NCI-H2107 treated with DMSO at 0.1 percent for 48 hours (cell line): Measurements from ENCODE around the gene LMO7.

Source experiments
- DNase-seq: peaks from one replicate; lab custom pipeline; 2025; ENCODE audit not compliant: unreplicated experiment; lab: John Stamatoyannopoulos, UW

LMO7 gene

GRCh38 chr13:75836441-75836840 is 200.3 kb downstream of the LMO7 start:
- peak; percentile 44 for DNase-seq

GRCh38 chr13:75838366-75839005 is 202.4 kb downstream of the LMO7 start:
- no peak for DNase-seq

DNA sequence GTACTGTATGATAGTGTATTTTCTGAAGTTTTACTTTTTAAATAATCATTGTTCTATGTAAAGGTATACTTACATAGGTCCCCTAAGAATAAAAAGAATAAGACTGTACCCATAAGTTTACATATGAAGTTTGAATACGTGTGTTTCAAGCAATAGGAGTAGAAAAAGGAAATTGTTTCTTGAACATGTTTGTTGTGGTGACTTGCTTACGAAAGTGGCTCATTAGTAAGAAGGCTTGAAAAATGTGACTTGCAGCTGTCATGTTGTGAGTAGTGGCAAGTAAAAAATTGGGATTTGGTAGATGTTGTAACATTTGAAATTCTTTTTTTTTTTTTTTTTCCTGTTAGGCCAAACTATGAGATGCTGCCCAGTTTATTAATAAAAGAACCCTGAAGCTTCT is 203.3 kb downstream of the LMO7 start:
- DNase-seq, result no peak

DNA sequence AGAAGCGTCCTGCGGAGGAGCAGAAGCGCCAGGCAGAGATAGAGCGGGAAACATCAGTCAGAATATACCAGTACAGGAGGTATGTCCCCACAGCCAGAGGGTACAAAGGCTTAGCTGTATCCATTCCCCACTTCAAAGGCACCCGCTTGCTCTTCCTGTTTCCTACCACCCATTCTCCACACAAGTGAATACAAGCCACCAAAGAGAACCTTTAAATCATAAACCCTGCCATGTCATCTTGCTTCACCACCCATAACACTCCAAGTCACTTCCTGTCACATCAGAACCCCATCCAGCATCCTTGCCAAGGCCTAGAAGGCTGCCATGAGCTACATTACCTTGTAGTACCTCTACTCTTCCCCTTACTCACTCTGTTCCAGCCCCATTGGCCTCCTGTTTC is 205.8 kb downstream of the LMO7 start:
- DNase-seq, result no peak

DNA sequence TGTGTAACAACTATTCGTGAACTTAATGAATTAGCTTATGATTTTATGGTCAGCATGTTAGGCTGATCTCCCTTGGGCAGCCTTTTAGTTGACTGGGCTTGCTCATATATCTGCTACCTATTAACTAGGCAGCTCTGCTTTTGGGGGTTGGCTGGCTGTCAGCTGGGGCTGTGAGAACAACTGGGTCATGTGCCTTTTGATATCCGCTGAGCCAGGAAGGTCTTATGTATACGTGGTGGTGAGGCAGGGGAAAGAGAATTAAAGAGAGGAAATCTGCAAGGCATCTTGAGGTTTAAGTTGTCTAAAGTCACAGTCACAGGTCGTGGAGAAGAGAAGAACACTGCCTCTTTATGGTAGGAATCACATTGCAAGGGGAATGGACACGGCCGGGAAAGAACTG is 206.9 kb downstream of the LMO7 start:
- no peak for DNase-seq

DNA sequence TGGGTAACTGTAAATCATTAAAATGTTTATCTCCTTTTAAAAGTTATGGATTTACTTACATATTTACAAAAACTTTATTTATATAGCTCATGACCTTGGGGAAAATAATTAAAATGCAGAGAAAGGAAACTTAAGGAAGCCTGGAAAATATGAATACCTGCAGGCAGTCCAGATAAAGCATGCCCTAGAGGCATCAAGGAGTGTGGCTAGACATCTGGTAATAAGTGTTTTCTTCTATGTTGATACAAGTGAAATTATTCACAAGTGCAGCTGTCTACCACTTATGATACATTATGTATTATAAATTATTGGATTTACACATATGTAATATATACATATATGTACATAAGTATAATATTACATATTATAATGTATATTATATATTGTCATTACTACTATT is 207.9 kb downstream of the LMO7 start:
- DNase-seq, result no peak

DNA sequence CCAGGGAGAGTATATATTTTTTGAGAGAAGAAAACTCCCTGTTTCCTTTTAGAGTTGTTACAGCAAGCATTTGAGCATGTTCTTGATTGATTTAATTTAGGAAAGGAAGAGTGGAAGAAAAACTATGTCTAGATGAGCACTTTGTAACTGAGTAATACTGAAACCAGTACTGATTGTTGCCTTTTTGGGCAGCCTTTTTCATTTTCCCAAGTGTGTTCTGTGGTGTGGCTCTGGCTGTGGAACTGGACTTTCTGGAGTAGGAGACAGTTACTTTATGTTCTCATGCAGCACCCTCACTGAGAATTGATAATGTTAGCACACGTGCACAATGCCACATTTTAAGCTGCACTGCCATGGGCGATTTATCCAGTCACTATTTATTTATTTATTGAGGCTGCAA is 211.5 kb downstream of the LMO7 start:
- DNase-seq, result no peak

GRCh38 chr13:75850916-75851315 is 214.8 kb downstream of the LMO7 start:
- DNase-seq, result no peak

DNA sequence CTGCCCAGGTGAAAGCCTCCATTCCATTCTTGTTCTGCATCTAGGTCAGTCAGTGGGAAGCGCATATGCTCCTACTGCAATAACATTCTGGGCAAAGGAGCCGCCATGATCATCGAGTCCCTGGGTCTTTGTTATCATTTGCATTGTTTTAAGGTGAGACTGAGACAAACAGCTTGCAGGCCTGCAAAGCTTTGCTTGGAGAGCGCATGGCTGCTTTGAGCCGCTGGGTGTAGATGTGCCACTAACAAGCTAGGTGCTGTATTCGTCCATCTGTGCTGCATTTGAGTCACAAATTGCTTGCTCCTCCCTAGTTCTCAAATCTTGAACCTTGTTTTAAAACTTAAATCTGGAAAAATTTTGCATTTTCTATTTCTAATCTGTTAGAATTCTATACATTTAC is 219.1 kb downstream of the LMO7 start:
- no peak for DNase-seq

GRCh38 chr13:75855847-75856246 is 219.7 kb downstream of the LMO7 start:
- DNase-seq, result no peak

DNA sequence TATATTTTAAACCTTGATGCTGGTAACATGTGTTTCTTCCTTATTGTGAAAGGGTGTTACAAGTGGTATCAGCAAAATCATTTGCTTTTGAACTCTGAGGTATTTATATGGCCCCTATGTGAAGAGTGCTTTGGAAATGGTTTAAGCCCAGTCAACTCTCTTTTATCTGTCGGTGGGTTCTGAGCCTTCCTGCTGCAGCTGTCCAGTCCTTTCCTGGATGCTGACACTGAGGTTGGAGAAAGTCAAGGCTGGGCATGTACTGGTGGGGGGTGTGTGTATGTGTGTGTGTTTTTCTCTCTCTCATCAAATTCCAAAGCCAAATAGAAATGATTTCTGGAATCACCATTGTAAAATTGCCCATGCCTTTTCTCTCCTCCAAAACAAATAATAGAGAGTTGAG is 221.2 kb downstream of the LMO7 start:
- no peak for DNase-seq

GRCh38 chr13:75860935-75861334 is 224.8 kb downstream of the LMO7 start:
- no peak for DNase-seq

DNA sequence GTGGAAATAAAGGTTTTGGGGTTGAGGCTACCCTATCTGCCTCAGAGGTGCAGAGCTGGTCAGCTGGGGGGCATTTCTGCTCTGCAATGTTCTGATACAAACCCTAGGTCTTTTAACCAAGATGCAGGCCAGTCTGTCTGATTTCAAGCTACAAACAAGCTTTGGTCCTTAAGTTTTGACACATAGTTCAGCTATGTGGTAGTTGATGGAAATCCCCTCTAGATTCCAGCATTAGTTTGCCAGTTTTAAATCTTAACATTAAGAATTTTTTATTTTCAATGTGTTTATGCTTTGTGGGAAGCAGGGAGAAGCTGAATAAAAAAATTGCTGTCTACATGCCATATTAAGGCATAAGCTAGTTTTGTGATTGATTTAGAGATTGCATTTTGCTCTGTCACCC is 225.7 kb downstream of the LMO7 start:
- DNase-seq, result no peak

- DNase-seq, result no peak
These were observed 228.6 kb downstream of the LMO7 start for GRCh38 chr13:75864718-75865117.

GRCh38 chr13:75867379-75868117 is 231.4 kb downstream of the LMO7 start:
- no peak for DNase-seq

DNA sequence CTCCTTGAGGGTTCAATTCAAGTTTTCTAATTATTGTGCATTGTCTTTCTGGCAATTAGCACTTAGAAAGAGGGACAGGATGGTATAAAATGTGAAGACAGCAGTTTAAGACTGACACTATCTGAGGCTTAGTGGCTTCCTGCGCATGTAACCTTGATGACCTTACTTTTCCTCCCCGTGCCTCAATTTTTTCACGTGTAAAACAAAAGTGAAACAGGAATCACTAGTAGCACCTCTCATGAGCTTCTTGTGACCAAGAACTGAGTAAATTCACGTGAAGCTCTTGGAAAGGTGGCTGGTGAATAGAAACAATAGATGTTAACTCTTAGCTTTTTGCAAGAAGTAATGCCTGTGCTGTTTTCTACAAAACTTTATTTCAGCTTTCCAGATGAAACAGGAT is 233.9 kb downstream of the LMO7 start:
- DNase-seq, result no peak

DNA sequence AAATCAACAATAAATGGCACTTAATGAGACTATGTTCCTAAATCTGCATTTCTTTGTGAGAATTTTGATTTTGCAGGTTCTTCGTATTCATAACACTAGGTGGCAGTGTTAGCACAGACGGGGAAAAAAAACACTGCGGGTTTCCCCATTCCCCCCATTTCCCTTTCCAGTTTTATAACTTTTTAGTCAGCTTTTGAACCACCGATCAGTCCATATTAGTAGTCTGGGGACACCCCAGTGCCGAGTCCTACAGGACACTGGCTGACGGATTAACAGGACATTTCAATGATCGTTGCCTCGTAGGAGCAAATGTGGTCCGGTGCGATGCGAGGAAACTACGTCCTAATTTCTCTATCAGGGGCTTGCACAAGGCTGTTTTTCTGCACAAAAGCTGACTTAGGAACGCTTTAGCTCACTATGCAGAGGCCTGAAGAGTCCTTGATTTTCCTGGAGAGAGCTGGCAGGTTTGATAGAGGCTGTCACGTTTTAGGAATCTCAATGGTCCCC is 234.3 kb downstream of the LMO7 start:
- peak; percentile 5 for DNase-seq

DNA sequence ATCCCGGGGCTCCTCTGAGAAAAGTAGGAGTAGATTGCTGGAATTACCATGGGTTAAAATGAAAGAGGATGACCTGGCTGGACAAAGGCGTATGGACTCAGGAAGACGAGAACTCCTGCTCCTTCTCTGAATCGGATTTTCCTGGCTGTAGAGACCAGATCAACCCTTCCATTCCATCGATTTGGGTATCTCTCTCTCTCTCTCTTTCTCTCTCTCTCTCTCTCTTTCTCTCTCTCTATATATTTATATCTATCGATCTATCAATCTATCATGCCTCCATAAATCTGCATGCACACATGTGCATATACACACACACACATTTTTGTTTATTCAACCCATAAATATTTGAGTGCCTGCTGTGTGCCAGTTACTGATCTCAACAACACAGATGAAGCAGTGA is 234.9 kb downstream of the LMO7 start:
- no peak for DNase-seq

GRCh38 chr13:75872980-75873379 is 236.8 kb downstream of the LMO7 start:
- DNase-seq, result no peak

DNA sequence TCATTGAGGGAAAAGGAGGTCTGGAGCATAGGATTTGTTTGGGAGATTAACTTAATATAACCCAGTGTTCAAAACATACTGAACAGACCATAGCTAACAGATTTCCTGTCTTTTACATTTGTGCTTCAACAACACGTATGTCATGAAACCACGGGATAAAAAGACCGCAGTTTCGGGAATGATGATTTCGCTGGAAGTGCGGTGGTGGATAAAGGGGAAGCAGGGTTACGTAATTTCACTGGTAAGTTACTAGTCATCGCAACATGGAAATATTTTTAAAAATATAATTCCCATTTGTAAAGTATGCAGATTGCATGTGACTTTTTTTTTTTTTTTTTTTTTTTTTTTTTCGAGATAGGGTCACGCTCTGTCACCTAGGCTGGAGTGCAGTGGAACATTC is 237.4 kb downstream of the LMO7 start:
- DNase-seq, result no peak

DNA sequence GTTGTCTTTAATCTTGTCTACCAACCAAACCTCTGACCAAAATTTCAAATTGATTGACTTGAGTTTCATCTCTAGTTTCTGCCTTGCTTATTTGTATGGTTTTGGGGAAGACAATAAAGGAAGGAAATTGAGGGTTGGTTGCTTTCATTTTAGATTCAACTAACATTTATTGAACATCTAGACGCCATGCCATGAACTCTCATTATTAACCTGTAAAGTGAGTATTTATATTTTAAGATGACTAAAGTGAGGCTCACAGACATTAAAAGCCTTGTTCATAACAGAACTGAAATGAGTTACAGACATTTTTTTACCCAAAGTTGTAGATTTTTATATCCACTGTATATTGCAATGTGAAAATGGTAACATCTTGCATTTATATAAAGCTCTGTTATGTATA is 239.3 kb downstream of the LMO7 start:
- no peak for DNase-seq

DNA sequence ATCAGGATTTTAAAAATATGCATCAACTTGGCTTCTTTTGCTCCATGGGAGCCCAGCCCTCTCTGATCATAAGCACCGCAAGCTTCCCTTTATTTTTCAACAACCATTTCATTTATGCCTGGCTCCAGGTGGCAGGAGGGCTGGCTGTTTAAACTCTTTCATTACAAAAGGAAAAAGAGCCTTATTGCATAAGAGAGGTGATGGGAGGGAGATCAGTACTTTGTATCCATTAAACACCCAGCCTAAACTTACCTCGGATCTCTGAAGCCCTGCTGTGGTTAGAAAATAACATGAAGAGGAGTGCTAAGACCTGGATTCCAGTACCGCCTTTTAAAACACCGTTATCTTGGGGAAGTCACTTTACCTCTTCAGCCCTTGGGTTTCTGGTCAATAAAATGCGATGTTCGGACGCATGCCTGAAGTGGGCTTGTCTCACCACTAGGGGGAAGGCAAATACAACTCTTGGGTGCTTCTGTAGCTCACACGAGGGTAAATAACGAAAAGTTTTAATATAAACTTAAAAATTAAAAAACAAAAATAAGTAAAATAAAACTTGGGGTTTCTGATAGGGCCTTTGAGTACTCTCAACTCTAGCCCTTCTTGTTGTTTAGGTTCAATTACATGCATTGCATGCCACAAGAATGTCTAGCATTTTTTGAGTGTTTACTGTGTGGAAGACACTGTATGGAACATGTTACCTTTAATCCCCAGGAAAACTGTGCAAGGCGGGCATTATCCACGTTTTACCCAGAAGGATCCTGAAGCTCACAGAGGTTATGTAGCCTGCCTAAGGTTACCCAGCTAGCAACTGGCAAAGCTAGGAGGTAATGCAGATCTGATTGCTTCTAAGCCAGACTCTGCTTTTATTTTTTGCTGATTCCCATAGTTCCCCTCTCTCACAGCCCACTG is 240.3 kb downstream of the LMO7 start:
- DNase-seq, result peak; percentile 54
